HL-60/S4 treated with retinoic acid at 250 ng/mL for 4 days and 3 days (cell line): Measurements from ENCODE around the gene SOCS3.
"Not testable (repeated sequence)": the region's sequence is repeated elsewhere in the genome, so short reads cannot be mapped to it uniquely, and the experiment has no call there.

ENCODE experiments used
- in situ Hi-C: fragments of 300-500 bp; cut with MboI; formaldehyde crosslinking; loops from 2 replicates; pipeline ENCODE4 v1.7.0; 2022; ENCODE audit warnings: low sequenced_read_pairs

Gene SOCS3

DNA sequence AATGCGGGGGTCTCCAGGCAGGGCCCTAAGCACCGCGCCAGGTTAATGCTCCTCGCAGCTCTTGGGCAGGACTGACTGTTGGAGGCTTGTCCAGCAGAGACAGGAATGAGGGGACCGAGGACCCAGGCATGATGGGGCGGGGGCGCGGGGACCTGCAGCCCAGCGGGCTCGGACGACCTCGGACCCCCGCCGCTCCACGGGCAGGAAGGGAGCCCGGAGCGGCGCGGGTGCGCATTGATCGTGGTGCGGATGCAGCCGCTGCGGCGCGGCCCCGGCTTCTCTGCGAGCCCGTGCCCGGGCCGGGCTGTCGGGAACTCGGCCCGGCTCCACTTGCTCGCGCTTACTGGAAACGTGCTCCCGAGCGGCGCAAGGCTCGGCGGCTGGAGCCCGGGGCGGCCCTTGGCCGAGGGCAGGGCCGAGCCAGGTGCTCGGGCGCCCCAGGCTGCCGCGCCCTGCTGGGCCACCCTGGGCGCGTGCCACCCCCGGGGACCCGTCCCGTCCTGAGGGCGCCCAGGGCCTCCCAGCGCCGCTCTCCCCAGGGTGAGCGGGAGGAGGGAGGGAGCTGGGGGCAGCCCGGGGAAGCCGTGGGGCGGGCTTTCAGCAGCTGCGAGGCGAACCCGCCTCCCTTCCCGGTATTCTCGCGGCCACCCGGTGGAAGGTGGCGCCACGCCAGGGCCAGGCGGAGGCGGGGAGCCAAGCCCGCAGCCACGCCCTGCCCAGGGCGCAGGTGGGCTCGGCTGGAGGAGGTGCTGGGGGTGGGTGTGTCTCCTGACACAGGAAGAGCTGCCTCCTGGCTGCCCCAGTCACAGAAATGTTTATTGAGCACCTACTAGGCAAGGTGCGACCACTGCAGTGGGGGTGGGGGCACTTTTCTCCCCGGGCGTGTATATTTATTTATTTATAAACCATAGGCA is 45.9 kb downstream of the SOCS3 start:
- in situ Hi-C loops, result no loop called here

DNA sequence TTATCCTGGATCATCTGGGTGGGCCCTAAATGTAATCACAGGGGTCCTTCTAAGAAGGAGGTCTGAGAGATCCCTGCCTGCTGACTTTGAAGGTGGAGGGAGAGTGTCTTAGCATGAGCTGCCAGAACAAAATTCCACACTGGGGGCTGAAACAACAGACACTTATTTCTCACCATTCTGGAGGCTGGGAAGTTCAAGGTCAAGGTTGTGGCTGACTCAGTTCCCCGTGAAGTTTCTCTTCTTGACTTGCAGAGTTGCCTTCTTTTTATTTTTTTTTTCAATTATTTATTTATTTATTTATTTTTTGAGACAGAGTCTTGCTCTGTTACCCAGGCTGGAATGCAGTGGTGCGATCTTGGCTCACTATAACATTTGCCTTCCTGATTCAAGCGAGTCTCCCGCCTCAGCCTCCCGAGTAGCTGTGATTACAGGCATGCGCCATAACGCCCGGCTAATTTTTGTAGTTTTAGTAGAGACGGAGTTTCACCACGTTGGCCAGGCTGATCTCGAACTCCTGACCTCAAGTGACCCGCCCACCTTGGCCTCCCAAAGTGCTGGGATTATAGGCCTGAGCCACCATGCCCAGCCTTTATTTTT is 50.1 kb downstream of the SOCS3 start:
- in situ Hi-C loops, result not testable (repeated sequence)

DNA sequence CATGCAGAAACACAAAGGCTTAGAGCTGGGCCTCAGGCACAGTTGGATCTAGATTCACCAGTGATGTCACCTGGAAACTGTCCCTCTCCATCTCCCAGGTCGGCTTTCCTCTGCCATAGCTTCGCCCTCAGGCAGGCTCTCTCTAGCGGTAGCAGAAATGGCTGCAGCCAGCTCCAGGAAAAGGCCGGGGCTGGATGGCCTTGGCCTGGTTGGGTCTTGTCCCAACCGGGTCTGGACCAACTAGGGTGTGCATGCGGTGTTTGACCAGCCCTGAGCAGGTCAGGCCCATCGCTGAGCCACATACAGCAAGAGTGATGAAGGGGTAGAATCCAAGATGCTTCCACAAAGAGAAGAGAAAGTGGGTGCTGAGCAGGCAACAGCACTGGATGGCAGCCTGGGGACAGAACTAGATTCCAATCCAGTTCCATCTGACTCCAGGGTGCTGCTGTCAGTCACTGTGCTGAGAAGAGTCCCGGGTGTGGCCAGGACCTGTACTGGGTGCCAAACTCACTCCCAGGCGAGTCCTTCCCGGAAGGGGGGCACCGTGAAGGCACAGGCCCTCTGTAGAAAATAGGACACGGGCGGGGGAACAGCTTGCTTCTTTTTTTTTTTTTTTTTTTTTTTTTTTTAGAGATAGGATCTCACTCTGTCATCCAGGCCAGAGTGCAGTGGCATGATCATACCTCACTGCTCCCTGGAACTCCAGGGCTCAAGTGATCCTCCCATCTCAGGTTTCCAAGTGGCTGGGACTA is 51.8 kb downstream of the SOCS3 start:
- in situ Hi-C loops, result no loop called here

DNA sequence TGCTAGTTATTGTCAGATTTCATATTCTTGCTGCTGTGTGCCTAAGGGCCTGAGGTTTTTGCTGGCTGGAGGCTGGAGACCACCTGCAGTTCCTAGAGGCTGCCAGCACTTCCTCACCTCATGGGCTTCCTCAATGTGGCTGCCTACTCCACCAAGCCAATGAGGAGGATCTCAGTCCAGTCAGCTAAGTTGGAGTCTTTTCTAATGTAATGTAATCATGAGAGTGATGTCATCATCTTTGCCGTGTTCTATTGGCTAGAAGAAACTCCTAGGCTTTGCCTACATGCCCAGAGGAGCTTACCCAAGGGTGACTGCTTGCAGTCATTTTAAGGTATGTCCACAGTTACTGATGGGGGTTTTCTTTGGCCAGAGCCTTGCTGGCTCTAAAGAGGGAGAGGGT is 53.0 kb downstream of the SOCS3 start:
- in situ Hi-C loops, result no loop called here
